GM21360 (cell line): ENCODE measurements around the gene IL1RAPL2.
"Not testable (repeated sequence)": the region's sequence is repeated elsewhere in the genome, so short reads cannot be mapped to it uniquely, and the experiment has no call there.

Experiments used
- ATAC-seq: cut with Tn5 transposase; IDR thresholded peaks from one replicate; pipeline ENCODE4 v1.9.1; 2021; ENCODE audit warnings: mild to moderate bottlenecking, moderate library complexity; ENCODE audit not compliant: unreplicated experiment

Gene IL1RAPL2

GRCh38 chrX:105755109-105755508 is 1189.1 kb downstream of the IL1RAPL2 start:
- ATAC-seq: no peak

- ATAC-seq: no peak
Observed at GRCh38 chrX:105758754-105759153, 1192.8 kb downstream of the IL1RAPL2 start.

- no peak for ATAC-seq
Observed at GRCh38 chrX:105759598-105759997, 1193.6 kb downstream of the IL1RAPL2 start.

- ATAC-seq: no peak
Observed at GRCh38 chrX:105765691-105766090, 1199.7 kb downstream of the IL1RAPL2 start.

GRCh38 chrX:105773801-105774200 is 1207.8 kb downstream of the IL1RAPL2 start:
- ATAC-seq: no peak

GRCh38 chrX:105775679-105776078 is 1209.7 kb downstream of the IL1RAPL2 start:
- ATAC-seq: no peak

- no peak for ATAC-seq
Observed at GRCh38 chrX:105781804-105782203, 1215.8 kb downstream of the IL1RAPL2 start.

GRCh38 chrX:105796877-105797276 is 1230.9 kb downstream of the IL1RAPL2 start:
- ATAC-seq: not testable (repeated sequence)

GRCh38 chrX:105803891-105804290 is 1237.9 kb downstream of the IL1RAPL2 start:
- ATAC-seq: no peak

GRCh38 chrX:105805655-105806054 is 1239.7 kb downstream of the IL1RAPL2 start:
- ATAC-seq: not testable (repeated sequence)

- ATAC-seq: no peak
Observed at GRCh38 chrX:105816517-105816916, 1250.5 kb downstream of the IL1RAPL2 start.
